ENCODE data around the gene PDE4B. TPM values are rescaled to one million over a fixed set of nuclear protein-coding genes. Genes with fewer than 3 reads are reported as not detected.
"Not testable (repeated sequence)": the region's sequence is repeated elsewhere in the genome, so short reads cannot be mapped to it uniquely, and the experiment has no call there.

The PDE4B gene
- total and polyA plus RNA-seq, 2 donors from 2014 or later, result 2.0 to 8.7 TPM

DNA sequence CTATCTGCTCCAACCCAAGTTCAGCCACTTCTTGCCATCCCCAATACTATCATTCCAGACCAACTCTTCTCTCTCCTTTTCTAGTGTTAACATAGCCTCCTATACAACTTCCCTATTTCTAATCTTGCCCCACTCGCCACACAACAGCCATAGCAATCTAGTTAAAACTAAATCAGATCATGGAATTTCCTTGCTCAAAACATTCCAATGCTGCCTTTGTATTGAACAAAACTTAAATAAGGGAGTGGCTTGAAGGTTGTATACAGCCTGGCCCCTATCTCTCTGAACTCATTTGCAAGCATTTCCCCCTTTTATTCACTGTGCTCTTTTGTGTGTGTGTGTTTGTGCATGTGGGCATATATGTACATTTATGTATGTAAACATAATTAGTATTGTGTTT is 623.2 kb downstream of the PDE4B start:
- TF ChIP-seq, protein P1, sequence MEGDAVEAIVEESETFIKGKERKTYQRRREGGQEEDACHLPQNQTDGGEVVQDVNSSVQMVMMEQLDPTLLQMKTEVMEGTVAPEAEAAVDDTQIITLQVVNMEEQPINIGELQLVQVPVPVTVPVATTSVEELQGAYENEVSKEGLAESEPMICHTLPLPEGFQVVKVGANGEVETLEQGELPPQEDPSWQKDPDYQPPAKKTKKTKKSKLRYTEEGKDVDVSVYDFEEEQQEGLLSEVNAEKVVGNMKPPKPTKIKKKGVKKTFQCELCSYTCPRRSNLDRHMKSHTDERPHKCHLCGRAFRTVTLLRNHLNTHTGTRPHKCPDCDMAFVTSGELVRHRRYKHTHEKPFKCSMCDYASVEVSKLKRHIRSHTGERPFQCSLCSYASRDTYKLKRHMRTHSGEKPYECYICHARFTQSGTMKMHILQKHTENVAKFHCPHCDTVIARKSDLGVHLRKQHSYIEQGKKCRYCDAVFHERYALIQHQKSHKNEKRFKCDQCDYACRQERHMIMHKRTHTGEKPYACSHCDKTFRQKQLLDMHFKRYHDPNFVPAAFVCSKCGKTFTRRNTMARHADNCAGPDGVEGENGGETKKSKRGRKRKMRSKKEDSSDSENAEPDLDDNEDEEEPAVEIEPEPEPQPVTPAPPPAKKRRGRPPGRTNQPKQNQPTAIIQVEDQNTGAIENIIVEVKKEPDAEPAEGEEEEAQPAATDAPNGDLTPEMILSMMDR (IDR thresholded peaks at IDR 0.05; ENCODE audit: borderline replicate concordance, extremely low read depth, insufficient read depth), result no peak
- no peak overlapping the region for H3K4me3 ChIP-seq (ENCODE audit: low read length in 3 of 3)
- H3K9ac ChIP-seq (ENCODE audit: low read length in 3 of 3), result no peak overlapping the region
- intact Hi-C loops (cut with DNase I), result no loop called here
- FAIRE-seq, result no peak
- H3K27me3 ChIP-seq (ENCODE audit: control insufficient read depth, insufficient read depth, low read length), result no peaks in the 10 kb centered on the region
- H3K9me3 ChIP-seq (ENCODE audit: control insufficient read depth in 2 of 3, insufficient read depth in 1 of 3, low read length in 3 of 3), result peaks cover 0 to 17% (median 0%) of the 10 kb centered on the region in 3 donors
- no peak overlapping the region for H3K27ac ChIP-seq (ENCODE audit: low read depth in 2 of 2, low read length in 2 of 2)
- peaks cover 0 to 4% (median 0%) of the 10 kb centered on the region in 3 donors for H3K4me1 ChIP-seq (ENCODE audit: control insufficient read depth in 2 of 3, insufficient read depth in 2 of 3, low read depth in 1 of 3, low read length in 3 of 3)
- H3K36me3 ChIP-seq (ENCODE audit: control insufficient read depth in 2 of 3, insufficient read depth in 3 of 3, low read length in 3 of 3), result no peaks in the 10 kb centered on the region
- no peak for DNase-seq

- intact Hi-C loops (cut with DNase I), result no loop called here
- FAIRE-seq, result no peak
- H3K4me3 ChIP-seq (ENCODE audit: low read length in 3 of 3), result no peak overlapping the region
- H3K36me3 ChIP-seq (ENCODE audit: control insufficient read depth in 2 of 3, insufficient read depth in 3 of 3, low read length in 3 of 3), result no peaks in the 10 kb centered on the region
- H3K27ac ChIP-seq (ENCODE audit: low read depth in 2 of 2, low read length in 2 of 2), result no peak overlapping the region
- TF ChIP-seq, protein P1 (IDR thresholded peaks at IDR 0.05; ENCODE audit: borderline replicate concordance, extremely low read depth, insufficient read depth), result no peak
- DNase-seq, result no peak
- H3K9ac ChIP-seq (ENCODE audit: low read length in 3 of 3), result no peak overlapping the region
- H3K9me3 ChIP-seq (ENCODE audit: control insufficient read depth in 2 of 3, insufficient read depth in 1 of 3, low read length in 3 of 3), result peaks cover 0 to 17% (median 0%) of the 10 kb centered on the region in 3 donors
- H3K27me3 ChIP-seq (ENCODE audit: control insufficient read depth, insufficient read depth, low read length), result no peaks in the 10 kb centered on the region
- peaks cover 0 to 4% (median 0%) of the 10 kb centered on the region in 3 donors for H3K4me1 ChIP-seq (ENCODE audit: control insufficient read depth in 2 of 3, insufficient read depth in 2 of 3, low read depth in 1 of 3, low read length in 3 of 3)
Measured at GRCh38 chr1:66416295-66416694, 623.6 kb downstream of the PDE4B start.

- no peak for FAIRE-seq
- no peak for DNase-seq
- intact Hi-C loops (cut with DNase I), result no loop called here
- Histone ChIP-seq H3K4me1 (ENCODE audit: control insufficient read depth in 2 of 3, insufficient read depth in 2 of 3, low read depth in 1 of 3, low read length in 3 of 3) (peaks cover 0 to 4% (median 0%) of the 10 kb centered on the region in 3 donors), H3K4me3 (ENCODE audit: low read length in 3 of 3) (no peak overlapping the region), H3K27ac (ENCODE audit: low read depth in 2 of 2, low read length in 2 of 2) (no peak overlapping the region), H3K36me3 (ENCODE audit: control insufficient read depth in 2 of 3, insufficient read depth in 3 of 3, low read length in 3 of 3) (no peaks in the 10 kb centered on the region), H3K9me3 (ENCODE audit: control insufficient read depth in 2 of 3, insufficient read depth in 1 of 3, low read length in 3 of 3) (peaks cover 0 to 17% (median 0%) of the 10 kb centered on the region in 3 donors), H3K27me3 (ENCODE audit: control insufficient read depth, insufficient read depth, low read length) (no peaks in the 10 kb centered on the region), H3K9ac (ENCODE audit: low read length in 3 of 3) (no peak overlapping the region)
- TF ChIP-seq, protein P1 (IDR thresholded peaks at IDR 0.05; ENCODE audit: borderline replicate concordance, extremely low read depth, insufficient read depth), result no peak
Measured at GRCh38 chr1:66418021-66418420, 625.3 kb downstream of the PDE4B start.

GRCh38 chr1:66420171-66420570 is 627.5 kb downstream of the PDE4B start:
- H3K27me3 ChIP-seq (ENCODE audit: control insufficient read depth, insufficient read depth, low read length); H3K4me3 ChIP-seq (ENCODE audit: low read length in 3 of 3); H3K4me1 ChIP-seq (ENCODE audit: control insufficient read depth in 2 of 3, insufficient read depth in 2 of 3, low read depth in 1 of 3, low read length in 3 of 3); FAIRE-seq; DNase-seq; H3K9ac ChIP-seq (ENCODE audit: low read length in 3 of 3); H3K27ac ChIP-seq (ENCODE audit: low read depth in 2 of 2, low read length in 2 of 2); intact Hi-C loops (cut with DNase I); H3K36me3 ChIP-seq (ENCODE audit: control insufficient read depth in 2 of 3, insufficient read depth in 3 of 3, low read length in 3 of 3): not testable (repeated sequence)
- H3K9me3 ChIP-seq (ENCODE audit: control insufficient read depth in 2 of 3, insufficient read depth in 1 of 3, low read length in 3 of 3), result peaks cover 0 to 17% (median 0%) of the 10 kb centered on the region in 3 donors

GRCh38 chr1:66420906-66421305 is 628.2 kb downstream of the PDE4B start:
- DNase-seq; H3K4me1 ChIP-seq (ENCODE audit: control insufficient read depth in 2 of 3, insufficient read depth in 2 of 3, low read depth in 1 of 3, low read length in 3 of 3); intact Hi-C loops (cut with DNase I); H3K4me3 ChIP-seq (ENCODE audit: low read length in 3 of 3); H3K27ac ChIP-seq (ENCODE audit: low read depth in 2 of 2, low read length in 2 of 2); H3K9ac ChIP-seq (ENCODE audit: low read length in 3 of 3); H3K36me3 ChIP-seq (ENCODE audit: control insufficient read depth in 2 of 3, insufficient read depth in 3 of 3, low read length in 3 of 3); H3K27me3 ChIP-seq (ENCODE audit: control insufficient read depth, insufficient read depth, low read length); FAIRE-seq: not testable (repeated sequence)
- peaks cover 0 to 17% (median 0%) of the 10 kb centered on the region in 3 donors for H3K9me3 ChIP-seq (ENCODE audit: control insufficient read depth in 2 of 3, insufficient read depth in 1 of 3, low read length in 3 of 3)

All from kidney (tissue), 14 donors.